H1 (cell line): ENCODE measurements around the gene RELL2. TPM values are rescaled to one million over a fixed set of nuclear protein-coding genes. Genes with fewer than 3 reads are reported as not detected.
A peak's percentile ranks its signal among the peaks of the same experiment; 100 is the strongest.

Source experiments
- CTCF ChIA-PET: fragments of 300-600 bp; sonication (Branson Sonifier 250); formaldehyde crosslinking; loops from one replicate; lab custom pipeline; 2021; ENCODE audit not compliant: partially characterized antibody; lab: Charles Lee
- POLR2A ChIA-PET: fragments of 300-600 bp; sonication (Branson Sonifier 250); formaldehyde crosslinking; loops from one replicate; lab custom pipeline; 2021; ENCODE audit warnings: inconsistent platforms; ENCODE audit not compliant: partially characterized antibody; lab: Charles Lee
- DNase-seq, 2 experiments: peaks; one replicate each; pipeline versions ENCODE4 v3.0.0 to v3.0.0-alpha.2; 2010 to 2022; ENCODE audit warnings: low spot score in 2 of 2, low read depth in 1 of 2, mixed read lengths in 1 of 2
- FAIRE-seq: peaks from 2 replicates; lab custom pipeline; 2011; peaks lifted over from hg19 to GRCh38; lab: Jason Lieb, UNC
- H2AFZ ChIP-seq: 2 replicates; pipeline ENCODE4 v1.8.1; 2012; ENCODE audit warnings: low read length, inconsistent platforms
- H2AK5ac ChIP-seq: 2 replicates; pipeline ENCODE4 v1.6.1; 2013; ENCODE audit warnings: low read depth, low read length
- H2BK120ac ChIP-seq: replicated peaks from 2 replicates; pipeline ENCODE3; 2013; ENCODE audit warnings: low read depth, low read length, inconsistent platforms
- H2BK12ac ChIP-seq: 2 replicates; pipeline ENCODE4 v1.6.1; 2013; ENCODE audit warnings: low read depth, low read length
- H2BK15ac ChIP-seq: 2 replicates; pipeline ENCODE4 v1.6.1; 2013; ENCODE audit warnings: low read length
- H2BK20ac ChIP-seq: 2 replicates; pipeline ENCODE4 v1.6.1; 2013; ENCODE audit warnings: low read length
- H2BK5ac ChIP-seq: 2 replicates; pipeline ENCODE4 v1.6.1; 2013; ENCODE audit warnings: low read depth, low read length
- H3K14ac ChIP-seq: 2 replicates; pipeline ENCODE4 v1.6.1; 2013; ENCODE audit warnings: inconsistent platforms; ENCODE audit not compliant: insufficient read length
- H3K18ac ChIP-seq: 2 replicates; pipeline ENCODE4 v1.6.1; 2013; ENCODE audit warnings: low read length; ENCODE audit errors: extremely low read depth
- H3K23ac ChIP-seq: 2 replicates; pipeline ENCODE4 v1.6.1; 2013; ENCODE audit warnings: inconsistent platforms; ENCODE audit not compliant: insufficient read length
- H3K23me2 ChIP-seq: 2 replicates; pipeline ENCODE4 v1.6.1; 2013; ENCODE audit warnings: low read depth, low read length
- H3K27ac ChIP-seq: 2 replicates; pipeline ENCODE4 v1.6.1; 2011; ENCODE audit warnings: low read depth, low read length, inconsistent platforms
- H3K27me3 ChIP-seq, 4 experiments: replicated peaks in 1 of 4; 1 replicate in 1 of 4; 2 replicates in 3 of 4; pipeline versions ENCODE4 v1.6.1 to v1.8.1; 2011 to 2013; ENCODE audit warnings: low read length in 3 of 4, mild to moderate bottlenecking in 3 of 4, inconsistent platforms in 2 of 4, mixed read lengths in 2 of 4, moderate library complexity in 1 of 4; ENCODE audit not compliant: control insufficient read depth in 3 of 4, insufficient read depth in 3 of 4; ENCODE audit errors: extremely low read depth in 1 of 4
- H3K36me3 ChIP-seq, 4 experiments: 2 replicates each; pipeline versions ENCODE4 v1.6.1 to v1.8.1; 2011 to 2013; ENCODE audit warnings: mild to moderate bottlenecking in 4 of 4, low read length in 3 of 4, moderate library complexity in 2 of 4, control low read depth in 1 of 4, inconsistent platforms in 1 of 4; ENCODE audit not compliant: insufficient read depth in 4 of 4, control insufficient read depth in 2 of 4
- H3K4ac ChIP-seq: replicated peaks from 2 replicates; pipeline ENCODE3; 2013; ENCODE audit warnings: low read length, low read depth, mixed read lengths, inconsistent platforms; ENCODE audit not compliant: insufficient read length
- H3K4me1 ChIP-seq, 4 experiments: replicated peaks in 1 of 4; 1 replicate in 1 of 4; 2 replicates in 3 of 4; pipeline versions ENCODE4 v1.6.1 to v1.8.1; 2011 to 2013; ENCODE audit warnings: low read length in 3 of 4, inconsistent platforms in 2 of 4, mixed read lengths in 1 of 4; ENCODE audit not compliant: insufficient read depth in 4 of 4, control insufficient read depth in 3 of 4
- H3K4me2 ChIP-seq, 2 experiments: 2 replicates each; pipeline versions ENCODE4 v1.6.1 to v1.8.1; 2011 to 2013; ENCODE audit warnings: low read depth in 2 of 2, low read length in 2 of 2, control low read depth in 1 of 2, inconsistent platforms in 1 of 2, mild to moderate bottlenecking in 1 of 2; ENCODE audit not compliant: insufficient read depth in 1 of 2
- H3K4me3 ChIP-seq, 4 experiments: fragments of 200-600, 300-600 bp in 1 of 4; sonication (generic), shearing (Covaris generic), sonication (Bioruptor Twin) in 1 of 4; 2 replicates each; pipeline versions ENCODE4 v1.5.1 to v1.8.1; 2011 to 2016; ENCODE audit warnings: low read length in 4 of 4, low read depth in 3 of 4, control low read depth in 2 of 4, inconsistent platforms in 2 of 4, mild to moderate bottlenecking in 2 of 4, mixed read lengths in 1 of 4, moderate library complexity in 1 of 4; ENCODE audit not compliant: insufficient read depth in 2 of 4; ENCODE audit errors: extremely low read depth in 1 of 4
- H3K56ac ChIP-seq: replicated peaks from 2 replicates; pipeline ENCODE3; 2013; ENCODE audit warnings: low read depth, mild to moderate bottlenecking, mixed read lengths, low read length, inconsistent platforms; ENCODE audit not compliant: insufficient read length
- H3K79me1 ChIP-seq: 2 replicates; pipeline ENCODE4 v1.6.1; 2013; ENCODE audit warnings: low read depth, low read length, control low read depth
- H3K79me2 ChIP-seq, 2 experiments: 2 replicates each; pipeline versions ENCODE4 v1.6.1 to v1.8.1; 2012 to 2013; ENCODE audit warnings: low read length in 2 of 2, mild to moderate bottlenecking in 2 of 2, inconsistent platforms in 1 of 2; ENCODE audit not compliant: insufficient read depth in 2 of 2, control insufficient read depth in 1 of 2
- H3K9ac ChIP-seq, 4 experiments: replicated peaks in 1 of 4; 1 replicate in 1 of 4; 2 replicates in 3 of 4; pipeline versions ENCODE4 v1.6.1 to v1.8.1; 2011 to 2013; ENCODE audit warnings: low read depth in 3 of 4, low read length in 3 of 4, control low read depth in 2 of 4, mild to moderate bottlenecking in 2 of 4, moderate library complexity in 2 of 4, inconsistent platforms in 1 of 4; ENCODE audit errors: extremely low read depth in 1 of 4
- H3K9me3 ChIP-seq, 2 experiments: 2 replicates each; pipeline versions ENCODE4 v1.6.1 to v1.8.1; 2012 to 2013; ENCODE audit warnings: mild to moderate bottlenecking in 2 of 2, moderate library complexity in 2 of 2, control low read depth in 1 of 2, inconsistent platforms in 1 of 2, low read depth in 1 of 2, low read length in 1 of 2, mixed read lengths in 1 of 2; ENCODE audit not compliant: insufficient read depth in 2 of 2
- H4K20me1 ChIP-seq, 2 experiments: replicated peaks in 1 of 2; 2 replicates each; pipeline versions ENCODE3 to v1.8.1; 2011 to 2013; ENCODE audit warnings: inconsistent platforms in 2 of 2, low read length in 2 of 2, mild to moderate bottlenecking in 1 of 2; ENCODE audit not compliant: insufficient read depth in 2 of 2, control insufficient read depth in 1 of 2
- H4K5ac ChIP-seq: 2 replicates; pipeline ENCODE4 v1.6.1; 2013; ENCODE audit warnings: low read length, low read depth, mixed read lengths, inconsistent platforms; ENCODE audit not compliant: insufficient read length
- H4K8ac ChIP-seq: 2 replicates; pipeline ENCODE4 v1.8.0; 2013; ENCODE audit warnings: mild to moderate bottlenecking, moderate library complexity, low read length, inconsistent platforms; ENCODE audit not compliant: insufficient read depth; ENCODE audit errors: extremely low read depth
- H4K91ac ChIP-seq: replicated peaks from 2 replicates; pipeline ENCODE3; 2013; ENCODE audit warnings: low read length, mixed read lengths, inconsistent platforms; ENCODE audit not compliant: insufficient read length
- CEBPB ChIP-seq: IDR thresholded peaks from 2 replicates; pipeline ENCODE4 v1.6.1; 2012; ENCODE audit warnings: low read depth, low read length
- CHD2 ChIP-seq: IDR thresholded peaks from 2 replicates; pipeline ENCODE4 v1.6.1; 2012; ENCODE audit warnings: low read length, improper control_type of control experiment
- CREB1 ChIP-seq: IDR thresholded peaks from 2 replicates; pipeline ENCODE4 v1.6.1; 2012; ENCODE audit warnings: inconsistent platforms
- GABPA ChIP-seq: IDR thresholded peaks from 2 replicates; pipeline ENCODE4 v1.6.1; 2011; ENCODE audit warnings: mild to moderate bottlenecking, low read length, moderate library complexity, borderline replicate concordance; ENCODE audit not compliant: insufficient read depth
- JUN ChIP-seq: IDR thresholded peaks from 2 replicates; pipeline ENCODE4 v1.6.1; 2011; ENCODE audit warnings: low read depth, mild to moderate bottlenecking, improper control_type of control experiment, low read length
- NANOG ChIP-seq: IDR thresholded peaks from 2 replicates; pipeline ENCODE4 v1.6.1; 2011; ENCODE audit warnings: low read length, low read depth, mild to moderate bottlenecking, inconsistent platforms; ENCODE audit not compliant: insufficient read depth, poor library complexity, severe bottlenecking
- POLR2AphosphoS5 ChIP-seq: IDR thresholded peaks from 2 replicates; pipeline ENCODE4 v1.6.1; 2011; ENCODE audit warnings: low read depth, low read length
- POU5F1 ChIP-seq: IDR thresholded peaks from 2 replicates; pipeline ENCODE4 v1.6.1; 2011; ENCODE audit warnings: low read depth, mild to moderate bottlenecking, low read length, moderate library complexity
- RBBP5 ChIP-seq: IDR thresholded peaks from 2 replicates; pipeline ENCODE4 v1.7.1; 2012; ENCODE audit warnings: low read depth, mild to moderate bottlenecking, inconsistent platforms, low read length, moderate library complexity, borderline replicate concordance
- SIN3A ChIP-seq, 2 experiments: IDR thresholded peaks in 1 of 2; conservative IDR thresholded peaks in 1 of 2; 2 replicates each; pipeline ENCODE4 v1.6.1; 2011 to 2012; ENCODE audit warnings: low read length in 2 of 2, improper control_type of control experiment in 1 of 2, low read depth in 1 of 2, mild to moderate bottlenecking in 1 of 2
- SIX5 ChIP-seq: IDR thresholded peaks from 2 replicates; pipeline ENCODE4 v1.6.1; 2011; ENCODE audit warnings: mild to moderate bottlenecking, low read depth, low read length
- SP2 ChIP-seq: IDR thresholded peaks from 2 replicates; pipeline ENCODE4 v1.6.1; 2012; ENCODE audit warnings: mild to moderate bottlenecking, low read length, inconsistent platforms
- SRF ChIP-seq: IDR thresholded peaks from 2 replicates; pipeline ENCODE4 v1.6.1; 2011; ENCODE audit warnings: mild to moderate bottlenecking, low read depth, low read length, moderate library complexity
- TAF7 ChIP-seq: optimal IDR thresholded peaks from 2 replicates; pipeline ENCODE3; 2011; ENCODE audit warnings: low read depth, mild to moderate bottlenecking, inconsistent platforms, low read length, moderate library complexity, borderline replicate concordance
- TCF12 ChIP-seq: IDR thresholded peaks from 2 replicates; pipeline ENCODE4 v1.6.1; 2011; ENCODE audit warnings: low read depth, mild to moderate bottlenecking, low read length
- WGBS, 2 experiments: shearing (Covaris generic) in 1 of 2; methylation state at CpG; one replicate each; pipeline versions ENCODE4 v1.1.6 to v1.1.7; 2013 to 2015; ENCODE audit warnings: low lambda C conversion rate in 2 of 2, mixed read lengths in 2 of 2, inconsistent platforms in 1 of 2, low coverage in 1 of 2, missing lambda C conversion rate in 1 of 2; ENCODE audit not compliant: insufficient replicate concordance in 2 of 2, insufficient coverage in 1 of 2, insufficient read length in 1 of 2; ENCODE audit errors: extremely low coverage in 1 of 2, missing lambda C conversion rate in 1 of 2; 5-methylcytosine and 5-hydroxymethylcytosine counted together
- polyA plus RNA-seq, 7 experiments: library from polyadenylated mRNA; depleted of rRNA in 3 of 7; stranded (reverse) in 5 of 7; unstranded in 2 of 7; fragments of >200 nt in 5 of 7; fragments of 200-250 nt in 2 of 7; gene quantifications; 1 replicate in 5 of 7; 2 replicates in 1 of 7; 4 replicates in 1 of 7; pipeline versions ENCODE4 v1.2.1 to v1.2.3, GENCODE V29; 2011 to 2013; ENCODE audit warnings: missing spikeins in 2 of 7, mixed read lengths in 2 of 7
- total RNA-seq: library from RNA; stranded (reverse); fragmentation: NEBNext Ultra II Directional; extraction: Animal tissue kit (Norgen Biotek cat#: 25700); gene quantifications from 2 replicates; pipeline ENCODE4 v1.2.1, GENCODE V29; 2021

The RELL2 gene
- total and polyA plus RNA-seq, 2 of the 8 experiments (the other 6 are each of a cell fraction or from before 2014, with no cell fraction given): 18.6 to 23.7 TPM

- H3K4ac ChIP-seq: no peak overlapping the region
- peaks cover 3% of the 10 kb centered on the region; the same call in 1 of the 2 replicates for H3K23me2 ChIP-seq
- no peaks in the 10 kb centered on the region for H3K9me3 ChIP-seq
- no peak overlapping the region for H4K5ac ChIP-seq
- no peak overlapping the region; the same call in 1 of the 2 replicates for H2BK12ac ChIP-seq
- peak overlapping the region; percentile 17 for H4K91ac ChIP-seq
- H2BK20ac ChIP-seq: no peak overlapping the region
- H3K79me2 ChIP-seq: no peaks in the 10 kb centered on the region
- no peak overlapping the region for H2AK5ac ChIP-seq
- H3K23ac ChIP-seq: no peak overlapping the region
- H2BK120ac ChIP-seq: no peak overlapping the region
- no peak overlapping the region for H3K56ac ChIP-seq
- H3K4me1 ChIP-seq: peaks cover 2 to 8% (median 6%) of the 10 kb centered on the region in 4 experiments; a peak in 6 of 7 replicates
- no peak for DNase-seq
- H3K27ac ChIP-seq: no peak overlapping the region
- no peak overlapping the region for H2BK15ac ChIP-seq
- H3K14ac ChIP-seq: no peak overlapping the region
- H3K36me3 ChIP-seq: peaks cover 0 to 16% (median 10%) of the 10 kb centered on the region in 4 experiments; a peak in 4 of 8 replicates
- ChIA-PET POLR2A (interaction anchor here (0.8 to 7.3 kb wide), 13 partner anchors 9 to 227 kb away, joined by 3 to 96 read pairs (median 4); partner anchors contain the start of genes DIAPH1, HDAC3, PCDH1 and RELL2), CTCF (interaction anchor here (0.7 to 1.8 kb wide), 12 partner anchors 9 to 361 kb away, joined by 3 to 7 read pairs (median 4); partner anchors contain the start of genes GNPDA1, HDAC3 and RELL2)
- peak overlapping the region; percentile 90 to 97 for H3K4me2 ChIP-seq
- H3K79me1 ChIP-seq: peaks cover 3% of the 10 kb centered on the region; the same call in 1 of the 2 replicates
- no peaks in the 10 kb centered on the region; a peak in 1 of 7 replicates for H3K27me3 ChIP-seq
- H3K18ac ChIP-seq: no peak overlapping the region
- no peak overlapping the region; the same call in 1 of the 2 replicates for H2AFZ ChIP-seq
- H3K9ac ChIP-seq: no peak overlapping the region; a peak in 1 of 7 replicates
- peak overlapping the region; percentile 23 to 83 (median 56); a peak in 5 of 8 replicates for H3K4me3 ChIP-seq
- peaks cover 2 to 3% of the 10 kb centered on the region in 2 experiments for H4K20me1 ChIP-seq
- no peak for FAIRE-seq
- no peak overlapping the region for H4K8ac ChIP-seq
- H2BK5ac ChIP-seq: no peak overlapping the region
- 51% methylated on average over 9 of the region's 9 CpGs; no CpG with 5 or more reads in 1 of the 2 experiments for WGBS, 2 experiments
- TF ChIP-seq SIN3A (conservative IDR thresholded peaks at IDR 0.05 in 1 of 2, IDR thresholded peaks at IDR 0.05 in 1 of 2; ENCODE audit: low read depth in 1 of 2, low read length in 2 of 2) (no peak), POLR2AphosphoS5 (no peak), JUN (no peak), SP2 (no peak), TCF12 (no peak), SIX5 (no peak), RBBP5 (no peak), NANOG (no peak), CEBPB (no peak), SRF (no peak), POU5F1 (no peak), CHD2 (no peak), TAF7 (no peak), CREB1 (no peak), GABPA (no peak)
Measured at GRCh38 chr5:141651728-141652105, 14.9 kb downstream of the RELL2 start.
